IMR-90 (cell line): ENCODE data around the gene ASIC2. TPM values are rescaled to one million over a fixed set of nuclear protein-coding genes. Genes with fewer than 3 reads are reported as not detected.

Experiments used
- ATAC-seq: fragments of 200-7000 bp; cut with Tn5 transposase; 2 replicates; pipeline ENCODE4 v1.9.1; 2020; ENCODE audit warnings: low read depth, mild to moderate bottlenecking, moderate library complexity
- BruUV-seq: library from RNA; stranded (reverse); fragments of 400-500 nt; replicated peaks from 2 replicates; lab custom pipeline; 2021; lab: Mats Ljungman, UMichigan
- CTCF ChIA-PET: fragments of 300-600 bp; formaldehyde crosslinking; extraction: SDS; loops from one replicate; lab custom pipeline; 2021; ENCODE audit warnings: antibody characterized with exemption; lab: Yijun Ruan, JAX
- POLR2A ChIA-PET: fragments of 300-600 bp; sonication (Branson Sonifier 250); formaldehyde crosslinking; loops from one replicate; lab custom pipeline; 2022; ENCODE audit warnings: antibody characterized with exemption; ENCODE audit not compliant: unreplicated experiment; lab: Charles Lee
- DNase-seq: peaks from one replicate; pipeline ENCODE4 v3.0.0; 2013
- H2AFZ ChIP-seq: replicated peaks from 2 replicates; pipeline ENCODE3; 2013; ENCODE audit warnings: low read length, mild to moderate bottlenecking; ENCODE audit not compliant: poor library complexity
- H2AK5ac ChIP-seq: 2 replicates; pipeline ENCODE4 v1.6.1; 2013; ENCODE audit warnings: low read depth, low read length, inconsistent platforms
- H2AK9ac ChIP-seq: replicated peaks from 2 replicates; pipeline ENCODE3; 2013; ENCODE audit warnings: mild to moderate bottlenecking, low read depth, low read length, moderate library complexity; ENCODE audit not compliant: poor library complexity
- H2BK120ac ChIP-seq: 2 replicates; pipeline ENCODE4 v1.6.1; 2013; ENCODE audit warnings: low read depth, low read length, inconsistent platforms
- H2BK15ac ChIP-seq: 3 replicates; pipeline ENCODE4 v1.6.1; 2013; ENCODE audit warnings: low read depth, low read length, inconsistent platforms
- H2BK20ac ChIP-seq: 2 replicates; pipeline ENCODE4 v1.6.1; 2013; ENCODE audit warnings: low read depth, mild to moderate bottlenecking, inconsistent platforms, low read length, moderate library complexity
- H2BK5ac ChIP-seq: 2 replicates; pipeline ENCODE4 v1.6.1; 2013; ENCODE audit warnings: mild to moderate bottlenecking, low read depth, low read length, inconsistent platforms; ENCODE audit not compliant: poor library complexity, severe bottlenecking
- H3K14ac ChIP-seq: replicated peaks from 2 replicates; pipeline ENCODE4 v1.6.1; 2013; ENCODE audit warnings: low read depth, low read length, inconsistent platforms
- H3K18ac ChIP-seq: 2 replicates; pipeline ENCODE4 v1.6.1; 2013; ENCODE audit warnings: low read depth, low read length, control low read depth
- H3K23ac ChIP-seq: 2 replicates; pipeline ENCODE4 v1.6.1; 2013; ENCODE audit warnings: low read depth, low read length, inconsistent platforms
- H3K27ac ChIP-seq: 2 replicates; pipeline ENCODE4 v1.5.1; 2013; ENCODE audit warnings: mild to moderate bottlenecking, control low read depth, low read length; ENCODE audit not compliant: insufficient read depth
- H3K27me3 ChIP-seq: 2 replicates; pipeline ENCODE4 v1.6.1; 2013; ENCODE audit warnings: low read length; ENCODE audit not compliant: control insufficient read depth, insufficient read depth
- H3K36me3 ChIP-seq: 2 replicates; pipeline ENCODE4 v1.6.1; 2013; ENCODE audit warnings: low read length, mixed read lengths; ENCODE audit not compliant: control insufficient read depth, insufficient read depth
- H3K4ac ChIP-seq: 2 replicates; pipeline ENCODE4 v1.6.1; 2013; ENCODE audit warnings: low read depth, low read length, inconsistent platforms
- H3K4me1 ChIP-seq: 2 replicates; pipeline ENCODE4 v1.6.1; 2013; ENCODE audit warnings: low read length, mixed read lengths; ENCODE audit not compliant: control insufficient read depth, insufficient read depth
- H3K4me2 ChIP-seq: 2 replicates; pipeline ENCODE4 v1.6.1; 2013; ENCODE audit warnings: low read depth, mild to moderate bottlenecking, control low read depth, low read length, moderate library complexity
- H3K4me3 ChIP-seq: 2 replicates; pipeline ENCODE4 v1.5.1; 2013; ENCODE audit warnings: low read depth, mild to moderate bottlenecking, control low read depth, low read length, moderate library complexity; ENCODE audit not compliant: insufficient read depth
- H3K56ac ChIP-seq: 2 replicates; pipeline ENCODE4 v1.6.1; 2013; ENCODE audit warnings: low read length, inconsistent platforms; ENCODE audit not compliant: insufficient read depth; ENCODE audit errors: extremely low read depth
- H3K79me1 ChIP-seq, 2 experiments: 2 replicates each; pipeline ENCODE4 v1.6.1; 2013; ENCODE audit warnings: low read length in 2 of 2, inconsistent platforms in 1 of 2, low read depth in 1 of 2
- H3K9ac ChIP-seq: 2 replicates; pipeline ENCODE4 v1.6.1; 2013; ENCODE audit warnings: low read depth, low read length, control low read depth
- H3K9me1 ChIP-seq: 2 replicates; pipeline ENCODE4 v1.6.1; 2013; ENCODE audit warnings: low read length, inconsistent platforms; ENCODE audit not compliant: insufficient read depth
- H3K9me3 ChIP-seq: 2 replicates; pipeline ENCODE4 v1.6.1; 2013; ENCODE audit warnings: low read length; ENCODE audit not compliant: control insufficient read depth, insufficient read depth
- H4K20me1 ChIP-seq: 2 replicates; pipeline ENCODE4 v1.6.1; 2013; ENCODE audit warnings: low read length, inconsistent platforms; ENCODE audit not compliant: insufficient read depth
- H4K5ac ChIP-seq: 2 replicates; pipeline ENCODE4 v1.6.1; 2013; ENCODE audit warnings: mild to moderate bottlenecking, low read depth, low read length, control low read depth
- H4K8ac ChIP-seq, 2 experiments: 2 replicates each; pipeline ENCODE4 v1.6.1; 2013; ENCODE audit warnings: low read depth in 2 of 2, low read length in 2 of 2, control low read depth in 1 of 2, inconsistent platforms in 1 of 2
- H4K91ac ChIP-seq: 2 replicates; pipeline ENCODE4 v1.6.1; 2013; ENCODE audit warnings: low read depth, low read length, inconsistent platforms; ENCODE audit not compliant: insufficient read depth
- MAFK ChIP-seq: IDR thresholded peaks from 2 replicates; pipeline ENCODE4 v1.6.1; 2012; ENCODE audit warnings: low read depth, low read length, improper control_type of control experiment
- MAZ ChIP-seq: IDR thresholded peaks from 2 replicates; pipeline ENCODE4 v1.6.1; 2012; ENCODE audit warnings: low read depth, mild to moderate bottlenecking, low read length, improper control_type of control experiment, moderate library complexity, borderline replicate concordance
- MXI1 ChIP-seq: IDR thresholded peaks from 2 replicates; pipeline ENCODE4 v1.6.1; 2012; ENCODE audit warnings: low read depth, mild to moderate bottlenecking, low read length, moderate library complexity, borderline replicate concordance
- POLR2A ChIP-seq: IDR thresholded peaks from 2 replicates; pipeline ENCODE4 v1.6.1; 2012; ENCODE audit warnings: mild to moderate bottlenecking, low read depth, low read length
- RAD21 ChIP-seq: IDR thresholded peaks from 2 replicates; pipeline ENCODE4 v1.6.1; 2012; ENCODE audit warnings: low read length, improper control_type of control experiment
- RCOR1 ChIP-seq: IDR thresholded peaks from 2 replicates; pipeline ENCODE4 v1.6.1; 2012; ENCODE audit warnings: mild to moderate bottlenecking, low read length, improper control_type of control experiment; ENCODE audit not compliant: insufficient replicate concordance
- WGBS, 2 experiments: methylation state at CpG; one replicate each; pipeline versions ENCODE4 v1.1.5 to v1.1.7; 2013; ENCODE audit warnings: missing lambda C conversion rate in 2 of 2; ENCODE audit not compliant: insufficient read length in 1 of 2; ENCODE audit errors: extremely low coverage in 2 of 2; 5-methylcytosine and 5-hydroxymethylcytosine counted together
- dilution Hi-C: fragments of 300-500 bp; cut with HindIII; formaldehyde crosslinking; loops from one replicate; pipeline ENCODE4 v1.14.3; 2018; ENCODE audit warnings: low sequenced_read_pairs; ENCODE audit not compliant: unreplicated experiment
- in situ Hi-C: fragments of 300-500 bp; cut with MboI; formaldehyde crosslinking; loops from 3 replicates; pipeline ENCODE4 v1.14.3; 2019; ENCODE audit warnings: low sequenced_read_pairs, inconsistent platforms, mixed read lengths
- intact Hi-C: fragments of 100-400 bp; cut with micrococcal nuclease; formaldehyde crosslinking; loops from 2 replicates; pipeline ENCODE4 v1.10.0; 2022
- polyA plus RNA-seq, 3 experiments: library from polyadenylated mRNA; depleted of rRNA; stranded (reverse); fragments of >200 nt; gene quantifications; 2 replicates each; pipeline ENCODE4 v1.2.3, GENCODE V29; 2012; ENCODE audit warnings: low replicate concordance in 1 of 3
- total RNA-seq: library from RNA; depleted of rRNA; stranded (reverse); fragments of >200 nt; gene quantifications from 2 replicates; pipeline ENCODE4 v1.2.3, GENCODE V29; 2012
- TF ChIP-seq, protein P1 (sequence below): conservative IDR thresholded peaks from 2 replicates; pipeline ENCODE4 v1.5.1; 2012; ENCODE audit warnings: mild to moderate bottlenecking, low read depth, low read length, improper control_type of control experiment

Gene ASIC2
- total and polyA plus RNA-seq, 2 of the 4 experiments (the other 2 are of a cell fraction), result under 0.01 to 0.15 TPM

DNA sequence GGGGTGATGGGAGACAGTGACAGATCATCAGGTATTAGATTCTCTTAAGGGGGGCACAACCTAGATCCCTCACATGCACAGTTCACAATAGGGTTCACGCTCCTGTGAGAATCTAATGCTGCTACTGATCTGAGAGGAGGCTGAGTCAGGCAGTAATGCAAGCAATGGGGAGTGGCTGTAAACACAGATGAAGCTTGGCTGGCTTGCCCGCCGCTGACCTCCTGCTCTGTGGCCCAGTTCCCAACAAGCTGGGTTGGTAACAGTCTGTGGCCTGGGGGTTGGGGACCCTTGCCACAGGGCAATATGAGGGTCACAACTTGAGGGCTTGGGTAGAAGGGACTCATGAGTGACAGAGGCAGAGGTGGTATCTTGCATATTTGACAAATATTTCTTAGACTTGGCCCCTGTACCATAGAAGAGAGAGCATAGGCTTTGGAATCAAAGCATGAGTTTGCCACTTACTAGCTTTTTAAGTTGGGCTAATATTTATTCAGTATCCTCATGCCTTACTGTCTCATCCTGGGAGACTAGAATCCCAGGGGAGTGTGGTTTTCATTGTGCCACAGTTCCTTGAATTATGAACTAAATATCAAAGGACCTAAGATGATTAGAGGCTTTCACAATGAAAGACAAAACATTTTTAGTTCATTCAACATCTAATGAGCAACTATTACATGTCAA, 168.1 kb downstream of the ASIC2 start:
- H2BK120ac ChIP-seq, result no peak overlapping the region
- no peak overlapping the region for H3K4me3 ChIP-seq
- in situ Hi-C loops, result no loop called here
- H3K27ac ChIP-seq, result no peak overlapping the region
- H3K79me1 ChIP-seq, result no peaks in the 10 kb centered on the region
- no peak overlapping the region for H3K56ac ChIP-seq
- no peak overlapping the region for H3K9ac ChIP-seq
- H3K4ac ChIP-seq, result no peak overlapping the region
- no peak overlapping the region for H2BK20ac ChIP-seq
- H2AFZ ChIP-seq, result no peak overlapping the region
- no peak overlapping the region for H4K8ac ChIP-seq
- no peaks in the 10 kb centered on the region for H4K20me1 ChIP-seq
- H2AK5ac ChIP-seq, result no peak overlapping the region
- no peak overlapping the region for H4K5ac ChIP-seq
- H2AK9ac ChIP-seq, result no peak overlapping the region
- peaks cover 4% of the 10 kb centered on the region for H3K27me3 ChIP-seq
- no peaks in the 10 kb centered on the region for H3K4me1 ChIP-seq
- BruUV-seq, result no TSS peak
- dilution Hi-C loops, result no loop called here
- TF ChIP-seq RCOR1, result no peak
- no peak for TF ChIP-seq RAD21
- TF ChIP-seq POLR2A, result no peak
- TF ChIP-seq, protein P1, sequence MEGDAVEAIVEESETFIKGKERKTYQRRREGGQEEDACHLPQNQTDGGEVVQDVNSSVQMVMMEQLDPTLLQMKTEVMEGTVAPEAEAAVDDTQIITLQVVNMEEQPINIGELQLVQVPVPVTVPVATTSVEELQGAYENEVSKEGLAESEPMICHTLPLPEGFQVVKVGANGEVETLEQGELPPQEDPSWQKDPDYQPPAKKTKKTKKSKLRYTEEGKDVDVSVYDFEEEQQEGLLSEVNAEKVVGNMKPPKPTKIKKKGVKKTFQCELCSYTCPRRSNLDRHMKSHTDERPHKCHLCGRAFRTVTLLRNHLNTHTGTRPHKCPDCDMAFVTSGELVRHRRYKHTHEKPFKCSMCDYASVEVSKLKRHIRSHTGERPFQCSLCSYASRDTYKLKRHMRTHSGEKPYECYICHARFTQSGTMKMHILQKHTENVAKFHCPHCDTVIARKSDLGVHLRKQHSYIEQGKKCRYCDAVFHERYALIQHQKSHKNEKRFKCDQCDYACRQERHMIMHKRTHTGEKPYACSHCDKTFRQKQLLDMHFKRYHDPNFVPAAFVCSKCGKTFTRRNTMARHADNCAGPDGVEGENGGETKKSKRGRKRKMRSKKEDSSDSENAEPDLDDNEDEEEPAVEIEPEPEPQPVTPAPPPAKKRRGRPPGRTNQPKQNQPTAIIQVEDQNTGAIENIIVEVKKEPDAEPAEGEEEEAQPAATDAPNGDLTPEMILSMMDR, result no peak
- no peak for TF ChIP-seq MXI1
- no peak for TF ChIP-seq MAFK
- no peak for TF ChIP-seq MAZ
- H3K23ac ChIP-seq, result no peak overlapping the region
- H3K36me3 ChIP-seq, result no peaks in the 10 kb centered on the region
- ChIA-PET CTCF (no interaction called here), POLR2A (no interaction called here)
- no peaks in the 10 kb centered on the region for H3K9me1 ChIP-seq
- intact Hi-C loops, result no loop called here
- ATAC-seq (peak; percentile 75), DNase-seq (no peak)
- 70% methylated on average over 2 of the region's 3 CpGs; no CpG with 5 or more reads in 1 of the 2 experiments for WGBS, 2 experiments
- no peak overlapping the region for H3K14ac ChIP-seq
- no peak overlapping the region for H2BK15ac ChIP-seq
- no peak overlapping the region for H3K18ac ChIP-seq
- no peaks in the 10 kb centered on the region for H3K9me3 ChIP-seq
- H4K91ac ChIP-seq, result no peak overlapping the region
- H3K4me2 ChIP-seq, result no peak overlapping the region
- no peak overlapping the region for H2BK5ac ChIP-seq
